Measurements from ENCODE around the gene CATSPER1.

GRCh38 chr11:66035653-66036333 is 9.5 kb upstream of the CATSPER1 start:
- TF ChIP-seq CTCF (conservative IDR thresholded peaks at IDR 0.05) (no peak), EZH2 (IDR thresholded peaks at IDR 0.05; ENCODE audit: low read depth) (no peak)
